ENCODE data around the gene ABO.
"Not testable (repeated sequence)": the region's sequence is repeated elsewhere in the genome, so short reads cannot be mapped to it uniquely, and the experiment has no call there.

ABO gene

DNA sequence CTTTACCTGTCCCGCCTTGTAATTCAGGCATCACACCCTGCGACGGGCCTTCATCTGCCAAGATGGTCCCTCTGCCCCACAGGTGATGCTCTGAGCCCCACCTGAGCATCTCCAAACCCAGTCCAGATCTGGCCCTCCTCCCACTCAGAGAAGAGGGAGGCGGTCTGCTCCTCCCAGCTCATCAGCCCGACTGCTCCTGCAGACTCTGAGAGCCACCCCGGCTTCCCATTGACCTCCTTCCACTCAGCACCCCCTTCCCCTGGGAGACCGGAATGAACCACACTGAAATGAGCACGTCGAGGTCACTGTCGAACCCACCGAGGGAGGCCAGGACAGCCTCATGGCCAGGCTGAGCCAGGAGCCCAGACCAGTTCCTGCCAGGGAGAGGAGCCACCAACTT is 12.8 kb downstream of the ABO start:
- DNase-seq (ENCODE audit: low read depth): no peak

DNA sequence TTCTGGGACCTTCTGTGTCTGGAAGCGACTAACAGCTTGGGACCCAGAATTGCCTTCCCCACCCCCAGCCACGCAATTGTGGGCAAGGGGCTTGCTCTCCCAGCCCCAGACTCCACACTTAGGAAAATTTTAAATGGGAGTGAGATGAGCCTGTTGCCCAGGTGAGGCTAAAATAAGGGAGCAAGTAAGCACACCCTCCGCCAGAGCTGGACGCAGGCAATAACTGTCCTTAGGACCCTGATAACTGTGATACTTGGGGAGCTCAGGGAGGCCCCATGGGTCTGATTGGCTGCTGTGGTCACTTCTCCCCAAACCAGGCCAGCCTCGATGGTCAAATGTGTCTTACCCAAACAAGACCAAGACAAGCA is 13.3 kb downstream of the ABO start:
- DNase-seq (ENCODE audit: low read depth): no peak

DNA sequence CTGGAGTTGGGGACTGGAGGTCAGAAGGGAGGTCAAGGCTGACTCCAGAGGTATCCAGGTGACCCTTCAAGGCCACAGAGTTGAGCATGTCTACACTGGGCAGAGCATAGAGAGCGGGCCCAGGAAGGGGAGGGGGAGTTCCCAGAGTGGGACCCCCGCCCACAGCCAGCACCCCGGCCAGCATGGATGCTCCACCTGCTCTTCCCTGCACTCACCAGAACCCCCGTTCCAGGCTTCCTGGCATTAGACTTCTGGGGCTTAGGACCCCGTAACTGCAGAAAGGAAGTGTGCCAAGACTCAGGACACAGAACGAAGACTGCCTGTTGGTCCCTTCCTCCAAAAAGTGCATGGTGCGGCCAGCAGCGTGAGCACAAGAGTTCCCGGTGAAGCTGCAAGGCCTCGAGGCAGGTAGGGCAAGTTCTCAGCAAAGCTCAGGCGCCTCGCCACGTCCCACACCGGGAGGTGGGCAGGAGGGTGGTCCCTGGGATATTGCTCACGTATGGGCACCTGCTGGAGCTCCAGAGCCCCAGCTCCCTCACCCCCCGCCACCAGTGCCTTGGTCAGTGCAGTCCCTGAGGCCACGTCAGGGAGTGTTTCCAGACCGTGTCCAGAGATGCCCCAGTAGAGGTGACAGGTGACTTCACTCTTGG is 13.8 kb downstream of the ABO start:
- no peak for DNase-seq (ENCODE audit: low read depth)

DNA sequence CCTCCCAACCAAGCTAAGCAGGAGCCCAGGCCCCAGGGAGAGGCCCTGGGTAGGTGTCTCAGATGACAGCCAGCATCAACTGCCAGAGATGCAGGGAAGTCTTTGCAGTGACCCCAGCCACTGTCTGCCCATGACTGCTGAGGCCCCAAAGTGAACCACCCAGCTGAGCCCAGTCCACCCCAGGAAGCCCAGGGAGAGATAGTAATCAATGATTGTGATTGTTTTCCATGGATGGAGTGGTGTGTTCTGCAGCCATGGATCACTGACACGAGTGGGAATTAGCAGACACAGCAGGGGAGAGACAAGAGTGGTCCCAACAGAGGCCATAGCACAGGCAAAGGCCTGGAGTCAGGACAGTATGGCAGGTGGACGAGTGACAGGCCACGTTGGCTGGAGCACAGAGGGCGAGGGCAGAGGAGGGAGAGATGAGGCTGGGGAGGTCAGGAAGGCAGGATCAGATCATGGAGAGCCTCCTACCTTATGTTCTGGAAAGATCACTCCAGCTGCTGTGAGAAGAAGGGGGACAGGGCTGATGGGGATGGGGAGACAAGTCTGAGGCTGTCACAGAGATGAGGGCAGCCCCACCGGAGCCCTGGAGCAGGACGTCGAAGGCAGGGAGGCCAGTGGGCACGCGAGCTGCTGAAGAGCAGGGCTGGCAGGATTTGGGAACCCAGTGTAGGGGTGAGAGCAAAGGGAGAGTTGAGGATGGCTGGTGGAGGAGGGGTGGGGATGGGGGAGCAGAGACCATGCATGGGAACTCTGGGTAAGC is 14.5 kb downstream of the ABO start:
- DNase-seq (ENCODE audit: low read depth): no peak

DNA sequence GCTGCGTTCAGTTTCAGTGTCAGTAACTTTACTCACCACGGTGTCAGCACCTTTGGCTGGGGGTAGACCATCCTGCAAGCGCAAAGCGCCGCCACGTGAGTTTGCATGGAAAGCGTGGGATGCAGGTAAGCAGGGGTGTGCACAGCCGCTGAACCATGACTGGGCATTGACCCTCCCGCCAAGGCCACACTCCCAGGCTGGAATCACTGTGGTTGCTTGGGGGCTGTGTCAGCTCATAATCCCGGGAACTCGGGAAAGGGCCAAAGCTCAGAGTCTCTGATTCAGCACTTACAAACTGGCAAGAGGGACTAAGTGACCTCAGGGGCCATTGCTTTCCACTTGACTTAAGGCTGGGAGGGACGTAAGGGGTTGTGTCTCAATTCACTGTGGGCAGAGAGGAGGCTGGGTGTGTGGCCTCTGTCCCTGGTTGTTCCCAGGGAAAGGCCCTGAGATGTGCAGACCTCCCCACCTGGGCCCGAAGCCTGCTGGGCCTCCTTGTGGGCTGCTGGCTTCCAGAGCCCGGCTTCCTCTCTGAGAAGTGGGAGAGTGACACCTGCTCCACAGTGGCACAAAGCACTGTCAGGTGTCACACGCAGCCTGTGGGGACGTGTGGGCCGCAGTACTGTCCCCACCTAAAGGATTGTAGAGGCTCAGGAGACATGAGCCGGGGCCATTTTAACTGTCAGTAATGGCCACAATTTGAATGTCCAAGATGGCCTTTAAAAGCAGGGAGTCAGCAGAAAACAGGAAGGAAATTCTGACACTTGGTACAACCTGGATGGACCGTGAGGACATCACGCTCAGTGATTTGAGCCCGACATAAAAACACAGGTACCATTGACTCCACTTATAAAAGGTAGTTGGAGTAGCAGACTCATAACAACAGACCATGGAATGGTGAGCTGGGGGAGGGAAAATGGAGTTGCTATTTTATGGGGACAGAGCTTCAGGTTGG is 16.7 kb downstream of the ABO start:
- no peak for DNase-seq (ENCODE audit: low read depth)

DNA sequence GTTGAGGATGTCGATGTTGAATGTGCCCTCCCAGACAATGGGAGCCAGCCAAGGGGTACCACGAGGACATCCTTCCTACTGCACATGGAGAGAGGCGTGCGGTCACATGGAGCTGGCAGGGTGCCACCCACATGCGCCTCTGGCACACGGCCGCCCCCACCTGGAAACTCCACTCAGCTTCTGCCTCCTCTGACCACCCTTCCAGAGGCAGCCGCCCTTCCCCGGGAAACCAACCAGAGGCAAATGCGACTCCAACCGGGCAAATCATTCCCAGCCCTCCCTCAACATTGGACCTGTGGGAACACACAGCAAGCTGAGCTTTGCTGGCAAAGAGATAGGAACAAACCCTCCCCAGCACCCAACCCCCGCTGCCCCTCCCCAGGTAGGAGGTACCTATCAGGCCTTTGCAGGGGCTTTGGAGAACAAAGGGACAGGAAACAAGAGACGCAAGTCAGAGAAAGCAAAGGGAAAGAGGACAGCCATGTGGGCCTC is 17.5 kb downstream of the ABO start:
- DNase-seq (ENCODE audit: low read depth): no peak

DNA sequence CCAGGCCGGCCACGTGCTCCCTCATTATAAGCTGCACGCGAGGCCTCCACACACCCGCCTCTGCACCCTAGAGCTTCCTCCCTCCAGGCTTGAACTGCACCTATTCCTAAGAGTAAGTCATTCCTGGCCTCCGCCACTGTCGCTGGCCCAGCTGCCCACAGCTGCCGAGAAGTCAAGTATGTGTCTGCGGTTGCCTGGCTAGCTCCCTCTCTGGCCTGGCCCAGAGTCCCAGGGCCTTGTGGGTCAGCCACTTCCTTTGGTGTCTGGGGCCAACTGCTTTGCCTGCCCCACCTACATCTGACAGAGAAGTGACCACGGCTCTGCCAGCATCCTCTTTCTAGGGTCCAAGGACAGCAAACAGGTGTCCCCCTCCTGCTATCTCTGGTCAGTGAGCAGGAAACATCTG is 18.3 kb downstream of the ABO start:
- no peak for DNase-seq (ENCODE audit: low read depth)

DNA sequence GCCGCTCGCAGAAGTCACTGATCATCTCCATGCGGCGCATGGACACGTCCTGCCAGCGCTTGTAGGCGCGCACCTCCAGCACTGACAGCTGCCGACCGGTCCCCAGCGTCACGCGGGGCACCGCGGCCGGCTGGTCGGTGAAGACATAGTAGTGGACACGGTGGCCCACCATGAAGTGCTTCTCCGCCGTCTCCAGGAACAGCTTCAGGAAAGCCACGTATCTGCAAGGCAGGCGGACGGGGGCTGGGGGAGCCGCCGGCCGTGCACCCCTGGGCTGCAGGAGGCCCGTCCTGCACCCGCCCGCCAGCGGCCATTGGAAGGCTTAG is 18.9 kb downstream of the ABO start:
- no peak for DNase-seq (ENCODE audit: low read depth)

DNA sequence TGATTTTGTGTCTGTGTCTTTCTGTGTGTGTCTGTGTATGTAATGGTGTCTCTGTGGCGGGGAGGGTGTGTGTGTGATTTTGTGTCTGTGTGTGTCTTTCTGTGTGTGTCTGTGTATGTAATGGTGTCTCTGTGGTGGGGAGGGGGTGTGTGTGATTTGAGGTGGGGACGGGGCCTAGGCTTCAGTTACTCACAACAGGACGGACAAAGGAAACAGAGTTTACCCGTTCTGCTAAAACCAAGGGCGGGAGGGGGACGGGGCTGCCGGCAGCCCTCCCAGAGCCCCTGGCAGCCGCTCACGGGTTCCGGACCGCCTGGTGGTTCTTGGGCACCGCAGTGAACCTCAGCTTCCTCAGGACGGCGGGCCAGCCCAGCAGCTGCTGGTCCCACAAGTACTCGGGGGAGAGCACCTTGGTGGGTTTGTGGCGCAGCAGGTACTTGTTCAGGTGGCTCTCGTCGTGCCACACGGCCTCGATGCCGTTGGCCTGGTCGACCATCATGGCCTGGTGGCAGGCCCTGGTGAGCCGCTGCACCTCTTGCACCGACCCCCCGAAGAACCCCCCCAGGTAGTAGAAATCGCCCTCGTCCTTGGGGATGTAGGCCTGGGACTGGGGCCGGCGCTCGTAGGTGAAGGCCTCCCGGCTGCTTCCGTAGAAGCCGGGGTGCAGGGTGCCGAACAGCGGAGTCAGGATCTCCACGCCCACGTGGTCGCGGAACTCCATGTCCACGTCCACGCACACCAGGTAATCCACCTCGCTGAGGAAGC is 19.4 kb downstream of the ABO start:
- no peak for DNase-seq (ENCODE audit: low read depth)

DNA sequence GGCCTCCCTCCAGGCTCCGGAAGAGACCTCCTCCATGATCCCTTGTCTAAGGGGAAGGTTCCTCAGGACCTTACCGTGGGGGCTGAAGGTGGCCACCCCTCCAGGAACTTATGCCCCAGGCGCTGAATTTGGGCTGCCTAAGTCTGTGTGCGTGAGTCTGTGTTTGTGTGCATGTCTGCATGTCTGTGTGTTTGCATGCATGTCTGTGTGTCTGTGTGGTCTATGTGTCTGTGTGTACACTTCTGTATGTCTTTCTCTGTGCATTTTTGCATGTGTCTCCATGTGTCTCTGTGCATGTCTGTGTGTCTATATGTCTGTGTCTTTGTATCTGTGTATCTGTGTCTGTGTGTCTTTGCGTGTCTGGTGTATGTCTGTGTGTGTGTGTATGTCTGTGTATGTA is 20.5 kb downstream of the ABO start:
- no peak for DNase-seq (ENCODE audit: low read depth)

DNA sequence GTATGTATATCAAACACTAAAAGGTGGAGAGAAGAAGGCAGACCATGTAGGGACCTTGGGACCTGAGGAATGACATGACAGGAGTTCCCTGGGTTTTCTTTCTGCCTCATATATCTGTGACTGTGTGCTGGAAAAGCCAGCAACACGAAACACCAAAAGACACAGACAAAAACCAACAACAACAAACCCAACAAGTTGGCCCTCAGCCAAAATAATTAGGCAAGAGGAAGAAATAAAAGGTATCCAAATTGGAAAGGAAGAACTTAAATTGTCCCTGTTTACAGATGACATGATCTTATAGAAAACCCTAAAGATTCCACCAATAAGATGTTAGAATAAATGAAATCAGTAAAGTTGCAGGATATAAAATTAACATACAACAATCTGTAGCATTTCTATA is 21.7 kb downstream of the ABO start:
- DNase-seq (ENCODE audit: low read depth): no peak

DNA sequence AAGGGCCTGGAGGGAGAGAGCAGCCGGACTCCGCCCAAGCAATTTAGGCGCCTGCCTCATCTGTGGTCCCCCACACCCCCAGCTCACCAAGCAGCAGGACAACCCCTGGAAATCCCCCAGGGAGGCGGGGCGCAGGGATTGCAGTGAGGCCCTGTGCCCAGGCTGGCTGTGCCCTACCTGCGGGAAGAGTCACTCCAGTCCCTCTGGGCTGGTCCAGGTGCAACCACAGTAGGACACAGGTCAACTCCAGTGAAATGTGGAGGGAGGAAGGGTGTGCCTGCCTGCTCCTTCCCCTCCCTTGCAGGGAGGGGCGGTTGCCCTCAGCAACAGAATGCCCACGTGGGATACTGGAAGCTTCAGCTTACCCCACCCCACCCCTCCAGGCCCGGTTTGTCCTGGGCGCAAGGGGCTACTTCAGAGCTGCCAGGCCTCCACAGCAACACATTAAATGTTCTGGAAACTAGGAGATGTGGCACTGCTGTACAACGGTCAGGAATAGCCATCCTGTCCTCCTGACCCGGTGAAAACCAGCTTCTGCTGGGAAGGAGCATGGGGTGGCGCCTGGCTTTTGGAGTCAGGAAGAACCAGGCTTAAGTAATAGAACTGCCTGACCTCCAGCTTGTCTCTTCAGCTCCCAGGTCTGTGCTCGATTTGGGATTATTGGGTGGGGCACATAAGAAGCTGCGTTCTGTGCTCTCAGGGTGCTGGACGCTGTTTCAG is 22.5 kb downstream of the ABO start:
- no peak for DNase-seq (ENCODE audit: low read depth)

DNA sequence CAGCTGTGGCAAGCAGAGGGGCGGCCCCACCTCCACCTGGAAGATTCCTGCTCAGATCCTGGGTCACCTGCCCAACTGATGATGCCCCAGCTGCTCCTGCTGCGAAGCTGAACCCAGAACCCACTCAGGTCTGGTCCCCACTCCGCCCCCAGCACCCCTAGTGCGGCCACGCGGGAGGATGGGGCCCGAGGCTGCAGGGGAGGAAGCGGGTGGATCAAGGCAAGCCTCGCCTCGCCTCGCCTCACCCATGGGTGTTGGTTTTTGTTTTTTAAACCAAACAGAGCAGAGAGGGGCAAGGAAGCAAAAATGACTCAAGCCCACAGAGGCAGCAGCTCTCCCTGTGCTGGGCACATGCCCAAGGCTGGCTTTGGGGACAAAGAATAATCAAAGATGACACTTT is 23.2 kb downstream of the ABO start:
- DNase-seq (ENCODE audit: low read depth): no peak

DNA sequence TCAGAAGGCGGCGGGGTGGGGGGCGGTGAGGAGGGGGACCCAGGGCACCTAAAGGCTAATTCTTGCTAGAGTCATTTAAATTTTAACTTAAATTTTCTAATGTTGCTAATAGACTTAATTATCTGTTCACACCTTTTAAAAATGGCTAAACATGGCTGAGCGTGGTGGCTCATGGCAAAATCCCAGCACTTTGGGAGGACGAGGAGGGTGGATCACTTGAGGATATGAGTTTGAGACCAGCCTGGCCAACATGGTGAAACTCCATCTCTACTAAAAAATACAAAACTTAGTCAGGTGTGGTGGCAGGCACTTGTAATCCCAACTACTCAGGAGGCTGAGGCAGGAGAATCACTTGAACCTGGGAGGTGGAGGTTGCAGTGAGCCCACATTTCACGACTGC is 23.8 kb downstream of the ABO start:
- not testable (repeated sequence) for DNase-seq (ENCODE audit: low read depth)

DNA sequence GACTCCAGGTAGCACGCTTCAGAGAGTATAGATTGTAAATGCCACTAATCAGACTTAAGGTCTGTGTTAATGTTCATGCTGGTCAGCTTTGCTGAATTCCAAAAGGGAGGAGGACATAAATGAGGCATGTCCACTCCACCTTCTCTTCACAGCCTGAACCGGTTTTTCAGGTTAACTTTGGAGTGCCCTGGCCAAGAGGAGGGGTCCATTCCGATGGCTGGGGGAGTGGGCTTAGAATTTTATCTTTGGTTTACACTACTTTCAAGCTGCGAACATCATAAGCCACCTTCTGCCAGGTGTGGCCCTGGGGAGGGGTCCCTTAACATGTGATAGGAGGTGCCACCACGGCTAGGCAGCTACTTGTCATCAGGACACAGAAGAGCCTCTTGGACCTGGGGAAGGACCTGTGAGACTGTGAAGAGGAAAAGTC is 24.2 kb downstream of the ABO start:
- no peak for DNase-seq (ENCODE audit: low read depth)

DNA sequence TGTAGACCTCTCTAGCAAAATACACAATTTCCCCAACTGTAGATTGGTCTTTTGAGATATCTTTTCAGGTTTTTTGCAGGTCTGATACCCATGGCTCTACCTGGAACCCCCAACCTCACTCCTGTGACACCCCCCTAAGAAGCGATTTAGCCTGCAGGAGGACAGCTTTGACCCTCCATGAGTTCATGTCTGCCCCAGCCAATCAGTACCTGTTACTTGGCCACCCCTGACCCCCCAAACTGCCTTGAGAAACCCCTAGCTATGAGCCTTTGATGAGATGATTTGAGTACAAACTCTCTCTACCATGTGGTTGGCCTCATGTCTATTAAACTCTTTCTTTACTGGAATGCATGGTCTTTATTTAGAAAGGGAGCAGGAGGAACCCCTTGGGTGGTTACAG is 25.7 kb downstream of the ABO start:
- no peak for DNase-seq (ENCODE audit: low read depth)

DNA sequence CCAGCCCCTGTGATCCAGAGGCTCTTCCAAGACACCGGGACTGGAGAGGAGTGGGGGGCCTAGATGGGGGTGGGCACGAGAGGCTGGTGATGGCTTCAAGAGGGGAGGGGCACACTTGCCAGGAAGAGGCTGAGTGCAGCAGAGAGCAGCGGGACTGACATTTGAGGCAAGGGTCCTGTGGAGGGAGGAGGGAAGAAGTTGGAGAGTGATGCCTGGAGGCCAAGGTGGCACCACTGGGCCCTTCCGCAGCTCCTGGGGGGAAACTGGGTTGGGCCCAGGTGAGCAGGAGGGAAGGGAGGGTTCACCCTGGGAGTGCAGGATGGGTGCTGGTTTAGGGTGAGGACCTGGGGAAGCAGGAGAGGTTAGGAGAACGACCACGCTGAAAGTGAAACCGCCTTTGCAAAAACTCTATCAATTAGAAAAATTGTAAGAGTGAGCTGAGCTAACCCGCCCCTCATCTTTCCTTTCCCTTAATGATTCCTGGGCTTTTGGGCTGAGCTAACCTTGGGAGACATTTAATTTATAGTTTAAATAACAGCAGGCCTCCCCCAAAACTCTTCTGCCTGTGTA is 26.2 kb downstream of the ABO start:
- no peak for DNase-seq (ENCODE audit: low read depth)

DNA sequence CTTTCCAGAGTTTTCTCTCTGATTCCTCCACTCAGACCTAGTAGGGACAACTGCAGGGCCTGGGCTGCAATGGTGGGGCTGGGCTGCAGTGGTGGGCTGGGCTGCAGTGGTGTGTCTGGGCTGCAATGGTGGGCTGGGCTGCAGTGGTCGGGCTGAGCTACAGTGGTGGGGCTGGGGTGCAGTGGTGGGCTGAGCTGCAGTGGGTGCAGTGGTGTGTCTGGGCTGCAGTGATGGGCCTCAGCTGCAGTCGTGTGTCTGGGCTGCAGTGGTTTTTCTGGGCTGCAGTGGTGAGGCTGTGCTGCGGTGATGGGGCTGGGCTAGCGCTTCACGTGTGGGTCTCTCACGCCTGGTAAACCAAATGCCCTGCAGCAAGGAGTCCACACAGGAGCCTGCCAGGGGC is 27.4 kb downstream of the ABO start:
- DNase-seq (ENCODE audit: low read depth): no peak

DNA sequence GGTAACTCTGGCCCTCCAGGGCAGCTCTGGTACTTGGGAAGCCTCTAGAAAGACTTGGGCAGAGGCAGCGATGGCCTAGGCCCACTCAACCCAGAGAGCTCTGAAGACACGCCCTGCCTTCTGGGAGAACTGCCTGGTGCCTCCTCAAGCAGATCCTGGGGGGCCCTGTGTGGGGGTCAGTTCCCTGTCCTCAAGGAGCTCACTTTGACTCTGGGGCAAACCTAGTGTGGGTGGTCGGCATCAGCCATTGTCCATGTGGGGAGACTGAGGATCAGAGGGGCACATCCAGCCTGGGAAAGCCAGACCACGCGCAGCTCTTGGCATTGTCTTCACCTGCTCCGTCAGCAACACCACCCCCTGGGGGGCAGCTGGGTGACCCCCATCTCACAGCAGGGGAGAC is 28.0 kb downstream of the ABO start:
- DNase-seq (ENCODE audit: low read depth): no peak

DNA sequence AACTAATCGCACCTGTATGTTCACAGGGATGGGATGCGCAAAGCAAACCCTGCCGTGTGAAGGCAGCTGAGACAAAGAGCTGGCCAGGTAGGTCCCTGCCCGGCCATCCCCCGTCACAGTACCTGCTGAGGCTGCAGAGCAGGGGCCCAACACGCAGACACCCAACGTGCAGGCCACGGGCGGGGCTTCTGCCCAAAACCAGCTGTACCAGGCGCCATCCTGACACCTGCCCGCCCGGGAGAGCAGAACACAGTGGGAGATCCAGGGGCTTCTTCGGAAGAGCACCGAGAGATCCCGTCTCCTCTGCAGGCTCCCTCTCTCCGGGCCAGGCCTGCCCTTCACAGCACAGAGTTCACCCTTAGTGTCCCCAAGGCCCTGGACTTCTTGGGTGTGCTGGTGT is 28.4 kb downstream of the ABO start:
- no peak for DNase-seq (ENCODE audit: low read depth)

DNA sequence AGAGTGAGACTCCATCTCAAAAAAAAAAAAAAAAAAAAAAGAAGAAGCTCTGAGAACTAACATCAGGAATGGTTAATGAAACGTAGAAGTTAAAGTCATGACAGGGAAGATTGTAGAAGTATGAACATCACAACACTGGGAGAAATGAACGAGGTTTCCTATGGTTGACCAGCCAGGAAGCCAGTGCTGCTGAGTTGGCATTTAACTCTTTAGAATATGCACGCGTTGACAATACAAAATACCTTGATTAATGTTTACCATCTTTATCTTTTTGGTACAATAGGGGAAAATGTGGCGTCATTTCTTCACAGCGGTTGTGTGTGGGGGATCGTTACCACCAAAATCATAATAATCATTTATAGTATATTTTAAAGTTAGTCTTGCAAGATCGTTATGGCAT is 32.0 kb downstream of the ABO start:
- DNase-seq (ENCODE audit: low read depth): no peak
